ENCODE measurements around the gene SPATS2L.

Gene SPATS2L

DNA sequence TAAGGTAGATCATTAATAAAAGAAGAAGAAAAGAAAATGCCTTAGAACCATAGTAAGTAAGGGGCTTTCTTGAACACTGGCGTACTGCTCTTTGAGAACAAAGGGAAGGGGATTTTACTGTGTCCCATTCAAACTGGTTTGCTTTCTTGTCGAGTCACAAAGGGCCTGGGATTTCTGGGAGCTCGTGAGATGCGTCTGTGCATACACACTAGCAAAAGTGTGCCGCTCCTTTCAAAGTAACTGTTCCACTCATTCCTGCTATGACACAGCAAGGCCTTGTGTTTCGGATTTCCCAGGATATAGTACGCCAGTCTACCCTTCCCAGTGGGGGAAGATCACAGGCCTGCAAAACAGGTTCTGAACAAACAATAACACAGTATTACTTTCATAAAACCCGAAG, 110.4 kb downstream of the SPATS2L start:
- no peaks in the 10 kb centered on the region for H3K27me3 ChIP-seq (ENCODE audit: low read length)
- no peak overlapping the region for H3K9ac ChIP-seq (ENCODE audit: low read length)
- no peaks in the 10 kb centered on the region for H4K20me1 ChIP-seq (ENCODE audit: low read depth, low read length)
- H3K79me2 ChIP-seq (ENCODE audit: insufficient read depth, low read length) = no peaks in the 10 kb centered on the region
- H3F3A ChIP-seq (ENCODE audit: insufficient read depth) = no peaks in the 10 kb centered on the region
- H3K4me3 ChIP-seq (ENCODE audit: insufficient read depth, low read length, poor library complexity, severe bottlenecking) = no peak overlapping the region
- no peaks in the 10 kb centered on the region for H3K9me3 ChIP-seq (ENCODE audit: insufficient read depth, low read length)
- no peaks in the 10 kb centered on the region for H3K9me2 ChIP-seq (replicated peaks; ENCODE audit: insufficient read depth, low read length)
- H3K4me2 ChIP-seq (ENCODE audit: low read depth, low read length, poor library complexity, severe bottlenecking) = no peak overlapping the region
- H3K36me3 ChIP-seq (ENCODE audit: low read length) = no peaks in the 10 kb centered on the region
- no peak for TF ChIP-seq EZH2phosphoT487 (conservative IDR thresholded peaks at IDR 0.05; ENCODE audit: low read length)
- TF ChIP-seq, protein P1, sequence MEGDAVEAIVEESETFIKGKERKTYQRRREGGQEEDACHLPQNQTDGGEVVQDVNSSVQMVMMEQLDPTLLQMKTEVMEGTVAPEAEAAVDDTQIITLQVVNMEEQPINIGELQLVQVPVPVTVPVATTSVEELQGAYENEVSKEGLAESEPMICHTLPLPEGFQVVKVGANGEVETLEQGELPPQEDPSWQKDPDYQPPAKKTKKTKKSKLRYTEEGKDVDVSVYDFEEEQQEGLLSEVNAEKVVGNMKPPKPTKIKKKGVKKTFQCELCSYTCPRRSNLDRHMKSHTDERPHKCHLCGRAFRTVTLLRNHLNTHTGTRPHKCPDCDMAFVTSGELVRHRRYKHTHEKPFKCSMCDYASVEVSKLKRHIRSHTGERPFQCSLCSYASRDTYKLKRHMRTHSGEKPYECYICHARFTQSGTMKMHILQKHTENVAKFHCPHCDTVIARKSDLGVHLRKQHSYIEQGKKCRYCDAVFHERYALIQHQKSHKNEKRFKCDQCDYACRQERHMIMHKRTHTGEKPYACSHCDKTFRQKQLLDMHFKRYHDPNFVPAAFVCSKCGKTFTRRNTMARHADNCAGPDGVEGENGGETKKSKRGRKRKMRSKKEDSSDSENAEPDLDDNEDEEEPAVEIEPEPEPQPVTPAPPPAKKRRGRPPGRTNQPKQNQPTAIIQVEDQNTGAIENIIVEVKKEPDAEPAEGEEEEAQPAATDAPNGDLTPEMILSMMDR (IDR thresholded peaks at IDR 0.05; ENCODE audit: insufficient read depth, low read length, poor library complexity, severe bottlenecking) = no peak
- H3K27ac ChIP-seq (ENCODE audit: low read depth, low read length) = no peak overlapping the region
- no peak overlapping the region for H2AFZ ChIP-seq (ENCODE audit: low read depth, low read length, severe bottlenecking)

DNA sequence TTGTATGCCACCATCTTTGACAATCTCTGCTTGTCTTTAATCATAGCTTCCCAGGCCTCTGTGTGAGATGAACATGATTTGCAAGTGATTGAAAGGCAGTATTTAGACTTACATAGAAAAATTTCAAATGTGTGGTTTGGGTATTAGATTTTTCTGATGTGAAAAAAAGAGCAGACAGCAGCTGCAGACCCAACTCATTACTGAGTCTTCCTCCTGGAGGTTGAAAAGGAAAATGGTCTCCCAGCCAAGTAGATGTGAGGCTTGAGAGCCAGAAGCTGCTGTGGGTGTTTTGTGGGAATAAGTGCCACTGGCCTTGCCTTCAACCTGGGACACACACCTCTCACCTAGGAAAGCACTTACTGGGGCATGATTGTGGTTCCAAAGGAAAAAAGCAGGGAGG, 110.9 kb downstream of the SPATS2L start:
- H3K79me2 ChIP-seq (ENCODE audit: insufficient read depth, low read length) = no peaks in the 10 kb centered on the region
- no peaks in the 10 kb centered on the region for H3K36me3 ChIP-seq (ENCODE audit: low read length)
- no peaks in the 10 kb centered on the region for H3K9me3 ChIP-seq (ENCODE audit: insufficient read depth, low read length)
- H3K4me2 ChIP-seq (ENCODE audit: low read depth, low read length, poor library complexity, severe bottlenecking) = no peak overlapping the region
- no peak overlapping the region for H3K27ac ChIP-seq (ENCODE audit: low read depth, low read length)
- no peak overlapping the region for H3K9ac ChIP-seq (ENCODE audit: low read length)
- H4K20me1 ChIP-seq (ENCODE audit: low read depth, low read length) = no peaks in the 10 kb centered on the region
- no peaks in the 10 kb centered on the region for H3K27me3 ChIP-seq (ENCODE audit: low read length)
- no peak overlapping the region for H2AFZ ChIP-seq (ENCODE audit: low read depth, low read length, severe bottlenecking)
- no peaks in the 10 kb centered on the region for H3F3A ChIP-seq (ENCODE audit: insufficient read depth)
- TF ChIP-seq, protein P1 (IDR thresholded peaks at IDR 0.05; ENCODE audit: insufficient read depth, low read length, poor library complexity, severe bottlenecking) = no peak
- TF ChIP-seq EZH2phosphoT487 (conservative IDR thresholded peaks at IDR 0.05; ENCODE audit: low read length) = no peak
- H3K9me2 ChIP-seq (replicated peaks; ENCODE audit: insufficient read depth, low read length) = no peaks in the 10 kb centered on the region
- H3K4me3 ChIP-seq (ENCODE audit: insufficient read depth, low read length, poor library complexity, severe bottlenecking) = no peak overlapping the region

DNA sequence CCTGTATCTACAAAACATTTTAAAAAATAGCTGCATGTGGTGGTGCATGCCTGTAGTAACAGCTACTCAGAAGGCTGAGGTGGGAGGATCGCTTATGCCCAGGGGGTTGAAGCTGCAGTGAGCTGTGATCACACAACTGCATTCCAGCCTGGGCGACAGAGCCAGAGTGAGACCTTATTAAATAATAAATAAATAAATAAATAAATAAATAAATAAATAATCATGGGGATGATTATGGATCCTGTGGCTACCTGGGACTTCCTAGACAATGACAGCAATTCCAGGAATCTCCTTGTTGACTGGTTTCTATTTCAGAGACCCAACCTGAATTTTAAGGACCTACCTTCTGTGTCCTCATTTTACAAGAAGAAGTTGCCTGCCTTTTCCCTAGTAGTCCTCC, 111.9 kb downstream of the SPATS2L start:
- no peak overlapping the region for H3K4me3 ChIP-seq (ENCODE audit: insufficient read depth, low read length, poor library complexity, severe bottlenecking)
- no peak overlapping the region for H3K27ac ChIP-seq (ENCODE audit: low read depth, low read length)
- no peaks in the 10 kb centered on the region for H3K27me3 ChIP-seq (ENCODE audit: low read length)
- H3K36me3 ChIP-seq (ENCODE audit: low read length) = no peaks in the 10 kb centered on the region
- TF ChIP-seq EZH2phosphoT487 (conservative IDR thresholded peaks at IDR 0.05; ENCODE audit: low read length) = no peak
- TF ChIP-seq, protein P1 (IDR thresholded peaks at IDR 0.05; ENCODE audit: insufficient read depth, low read length, poor library complexity, severe bottlenecking) = no peak
- no peaks in the 10 kb centered on the region for H4K20me1 ChIP-seq (ENCODE audit: low read depth, low read length)
- H2AFZ ChIP-seq (ENCODE audit: low read depth, low read length, severe bottlenecking) = no peak overlapping the region
- H3K4me2 ChIP-seq (ENCODE audit: low read depth, low read length, poor library complexity, severe bottlenecking) = no peak overlapping the region
- no peak overlapping the region for H3K9ac ChIP-seq (ENCODE audit: low read length)
- H3K79me2 ChIP-seq (ENCODE audit: insufficient read depth, low read length) = no peaks in the 10 kb centered on the region
- H3K9me3 ChIP-seq (ENCODE audit: insufficient read depth, low read length) = no peaks in the 10 kb centered on the region
- H3K9me2 ChIP-seq (replicated peaks; ENCODE audit: insufficient read depth, low read length) = no peaks in the 10 kb centered on the region
- H3F3A ChIP-seq (ENCODE audit: insufficient read depth) = no peaks in the 10 kb centered on the region
